HEK293 (cell line): Measurements from ENCODE around the gene PSMC5.

Experiments
- SP2 ChIP-seq: fragments of 450-650 bp; formaldehyde crosslinking; IDR thresholded peaks from 2 replicates; pipeline ENCODE4 v1.5.1; 2016; ENCODE audit warnings: missing biosample characterization, missing genetic modification characterization
- ZBTB20 ChIP-seq: fragments of 450-650 bp; formaldehyde crosslinking; IDR thresholded peaks from 2 replicates; pipeline ENCODE4 v1.5.1; 2016; ENCODE audit warnings: missing biosample characterization, missing genetic modification characterization
- TF ChIP-seq, protein P1 (sequence below): fragments of 450-650 bp; formaldehyde crosslinking; IDR thresholded peaks from 2 replicates; pipeline ENCODE4 v1.5.1; 2016; ENCODE audit warnings: missing biosample characterization, missing genetic modification characterization
- TF ChIP-seq, protein P2 (sequence below): IDR thresholded peaks from 2 replicates; pipeline ENCODE4 v1.6.1; 2011; ENCODE audit warnings: mild to moderate bottlenecking, low read depth, low read length, borderline replicate concordance

DNA sequence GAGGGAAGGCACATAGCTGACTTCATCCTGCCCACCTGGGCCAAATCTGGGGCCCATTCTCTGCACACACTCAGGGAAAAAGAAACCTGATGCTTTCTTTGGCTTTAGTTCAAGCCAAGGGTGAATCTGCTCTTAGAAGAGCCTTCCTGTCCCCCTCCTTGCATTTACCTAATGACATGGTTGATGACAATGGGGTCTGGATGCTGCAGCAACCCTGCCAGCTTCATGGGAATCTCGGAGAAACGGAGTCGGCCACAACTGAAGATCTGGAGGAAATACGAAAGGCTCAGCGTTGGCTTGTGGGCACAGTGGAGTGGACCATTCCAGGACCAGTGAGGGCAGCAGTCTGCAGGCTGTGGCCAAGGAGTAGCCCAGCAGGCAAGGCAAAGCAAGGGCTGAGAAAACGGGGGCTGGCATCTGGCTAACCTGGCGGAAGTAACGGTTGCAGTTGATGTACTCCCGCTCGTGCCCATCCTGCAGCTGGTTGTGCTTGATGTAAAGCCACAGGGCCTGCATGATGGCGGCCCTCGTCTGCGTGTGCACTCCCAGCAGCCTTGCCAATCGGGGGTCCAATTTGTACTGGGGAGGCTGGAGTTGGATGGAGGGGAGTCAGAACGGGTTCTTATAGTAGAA is 6.6 kb downstream of the PSMC5 start:
- TF ChIP-seq ZBTB20 (no peak), SP2 (tag by site-specific recombination) (no peak)
- TF ChIP-seq, protein P1, sequence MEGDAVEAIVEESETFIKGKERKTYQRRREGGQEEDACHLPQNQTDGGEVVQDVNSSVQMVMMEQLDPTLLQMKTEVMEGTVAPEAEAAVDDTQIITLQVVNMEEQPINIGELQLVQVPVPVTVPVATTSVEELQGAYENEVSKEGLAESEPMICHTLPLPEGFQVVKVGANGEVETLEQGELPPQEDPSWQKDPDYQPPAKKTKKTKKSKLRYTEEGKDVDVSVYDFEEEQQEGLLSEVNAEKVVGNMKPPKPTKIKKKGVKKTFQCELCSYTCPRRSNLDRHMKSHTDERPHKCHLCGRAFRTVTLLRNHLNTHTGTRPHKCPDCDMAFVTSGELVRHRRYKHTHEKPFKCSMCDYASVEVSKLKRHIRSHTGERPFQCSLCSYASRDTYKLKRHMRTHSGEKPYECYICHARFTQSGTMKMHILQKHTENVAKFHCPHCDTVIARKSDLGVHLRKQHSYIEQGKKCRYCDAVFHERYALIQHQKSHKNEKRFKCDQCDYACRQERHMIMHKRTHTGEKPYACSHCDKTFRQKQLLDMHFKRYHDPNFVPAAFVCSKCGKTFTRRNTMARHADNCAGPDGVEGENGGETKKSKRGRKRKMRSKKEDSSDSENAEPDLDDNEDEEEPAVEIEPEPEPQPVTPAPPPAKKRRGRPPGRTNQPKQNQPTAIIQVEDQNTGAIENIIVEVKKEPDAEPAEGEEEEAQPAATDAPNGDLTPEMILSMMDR, result no peak
- TF ChIP-seq, protein P2, sequence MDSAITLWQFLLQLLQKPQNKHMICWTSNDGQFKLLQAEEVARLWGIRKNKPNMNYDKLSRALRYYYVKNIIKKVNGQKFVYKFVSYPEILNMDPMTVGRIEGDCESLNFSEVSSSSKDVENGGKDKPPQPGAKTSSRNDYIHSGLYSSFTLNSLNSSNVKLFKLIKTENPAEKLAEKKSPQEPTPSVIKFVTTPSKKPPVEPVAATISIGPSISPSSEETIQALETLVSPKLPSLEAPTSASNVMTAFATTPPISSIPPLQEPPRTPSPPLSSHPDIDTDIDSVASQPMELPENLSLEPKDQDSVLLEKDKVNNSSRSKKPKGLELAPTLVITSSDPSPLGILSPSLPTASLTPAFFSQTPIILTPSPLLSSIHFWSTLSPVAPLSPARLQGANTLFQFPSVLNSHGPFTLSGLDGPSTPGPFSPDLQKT, result no peak
